Hepatocyte (in vitro differentiated cells): ENCODE measurements around the gene NXPH4. TPM values are rescaled to one million over a fixed set of nuclear protein-coding genes. Genes with fewer than 3 reads are reported as not detected.

Experiments
- DNase-seq: peaks from one replicate; pipeline ENCODE4 v3.0.0-alpha.2; 2016; ENCODE audit warnings: low spot score
- H2AFZ ChIP-seq: fragments of 200-600 bp; sonication (generic); 2 replicates; pipeline ENCODE4 v1.6.0; 2016; ENCODE audit warnings: antibody characterized with exemption, mild to moderate bottlenecking
- H3K27ac ChIP-seq: fragments of 200-600 bp; sonication (generic); 2 replicates; pipeline ENCODE4 v1.5.1; 2016; ENCODE audit warnings: mild to moderate bottlenecking
- H3K27me3 ChIP-seq: fragments of 200-600 bp; sonication (generic); 2 replicates; pipeline ENCODE4 v1.6.1; 2016
- H3K36me3 ChIP-seq: fragments of 200-600 bp; sonication (generic); replicated peaks from 2 replicates; pipeline ENCODE4 v1.5.1; 2016; ENCODE audit warnings: low read depth; ENCODE audit not compliant: insufficient read depth
- H3K4me1 ChIP-seq: fragments of 200-600 bp; sonication (generic); 2 replicates; pipeline ENCODE4 v1.5.1; 2016; ENCODE audit warnings: mild to moderate bottlenecking, moderate library complexity; ENCODE audit not compliant: insufficient read depth
- H3K4me2 ChIP-seq: fragments of 200-600 bp; sonication (generic); 2 replicates; pipeline ENCODE4 v1.6.0; 2016
- H3K4me3 ChIP-seq: fragments of 200-600 bp; sonication (generic); 2 replicates; pipeline ENCODE4 v1.5.1; 2016; ENCODE audit warnings: mild to moderate bottlenecking
- H3K79me2 ChIP-seq: fragments of 200-600 bp; sonication (generic); 2 replicates; pipeline ENCODE4 v1.6.0; 2017; ENCODE audit warnings: mild to moderate bottlenecking
- H3K9me2 ChIP-seq: fragments of 200-600 bp; sonication (generic); replicated peaks from 2 replicates; pipeline ENCODE4 v1.6.0; 2017; ENCODE audit warnings: mild to moderate bottlenecking; ENCODE audit not compliant: insufficient read depth
- H3K9me3 ChIP-seq: fragments of 200-600 bp; sonication (generic); 2 replicates; pipeline ENCODE4 v1.5.1; 2016; ENCODE audit warnings: low read depth, mild to moderate bottlenecking
- H4K20me1 ChIP-seq: fragments of 200-600 bp; sonication (generic); 2 replicates; pipeline ENCODE4 v1.6.0; 2016; ENCODE audit warnings: mild to moderate bottlenecking; ENCODE audit not compliant: insufficient read depth, poor library complexity, severe bottlenecking
- EZH2 ChIP-seq: fragments of 200-600 bp; sonication (generic); IDR thresholded peaks from 2 replicates; pipeline ENCODE4 v1.6.1; 2016; ENCODE audit warnings: antibody characterized with exemption, mild to moderate bottlenecking, borderline replicate concordance
- EZH2phosphoT487 ChIP-seq: fragments of 200-600 bp; sonication (generic); IDR thresholded peaks from one replicate; pipeline ENCODE4 v1.6.1; 2018; ENCODE audit warnings: antibody characterized with exemption, mild to moderate bottlenecking, low read depth, moderate library complexity; ENCODE audit not compliant: unreplicated experiment, severe bottlenecking
- WGBS: methylation state at CpG from one replicate; pipeline ENCODE4 v1.1.6; 2016; ENCODE audit warnings: low lambda C conversion rate; ENCODE audit errors: missing lambda C conversion rate; 5-methylcytosine and 5-hydroxymethylcytosine counted together
- polyA plus RNA-seq: library from polyadenylated mRNA; unstranded; fragments of >200 nt; fragmentation: Nextera tagmentation; extraction: Ambion mirVana; gene quantifications from 2 replicates; pipeline ENCODE4 v1.2.1, GENCODE V29; 2016
- total RNA-seq: library from RNA; depleted of rRNA; stranded (reverse); fragments of >200 nt; gene quantifications from 2 replicates; pipeline ENCODE4 v1.2.3, GENCODE V29; 2014
- TF ChIP-seq, protein P1 (sequence below): fragments of 200-600 bp; sonication (generic); IDR thresholded peaks from 2 replicates; pipeline ENCODE4 v1.5.1; 2016; ENCODE audit warnings: antibody characterized with exemption, mild to moderate bottlenecking; ENCODE audit not compliant: poor library complexity

The NXPH4 gene
- total RNA-seq = 0.52 and 1.1 TPM in 2 replicates
- polyA plus RNA-seq = 2.7 and 3.3 TPM in 2 replicates

GRCh38 chr12:57216014-57216911, at the start of gene NXPH4:
TSS of gene NXPH4 (plus strand) at chr12:57216794. CDS start at chr12:57216970, 176 bp downstream.
- Histone ChIP-seq H3K4me1 (peaks cover 41% of the 10 kb centered on the region), H3K4me2 (peak within 1 kb of the TSS; percentile 99), H3K36me3 (no peaks in the 10 kb centered on the region), H2AFZ (no peak within 1 kb of the TSS), H3K9me2 (no peaks in the 10 kb centered on the region), H3K27ac (no peak within 1 kb of the TSS), H3K9me3 (no peaks in the 10 kb centered on the region), H3K79me2 (no peaks in the 10 kb centered on the region), H3K27me3 (peaks cover 64% of the 10 kb centered on the region), H3K4me3 (peak within 1 kb of the TSS; percentile 27), H4K20me1 (no peaks in the 10 kb centered on the region)
- TF ChIP-seq EZH2phosphoT487 (no peak), EZH2 (no peak)
- TF ChIP-seq, protein P1, sequence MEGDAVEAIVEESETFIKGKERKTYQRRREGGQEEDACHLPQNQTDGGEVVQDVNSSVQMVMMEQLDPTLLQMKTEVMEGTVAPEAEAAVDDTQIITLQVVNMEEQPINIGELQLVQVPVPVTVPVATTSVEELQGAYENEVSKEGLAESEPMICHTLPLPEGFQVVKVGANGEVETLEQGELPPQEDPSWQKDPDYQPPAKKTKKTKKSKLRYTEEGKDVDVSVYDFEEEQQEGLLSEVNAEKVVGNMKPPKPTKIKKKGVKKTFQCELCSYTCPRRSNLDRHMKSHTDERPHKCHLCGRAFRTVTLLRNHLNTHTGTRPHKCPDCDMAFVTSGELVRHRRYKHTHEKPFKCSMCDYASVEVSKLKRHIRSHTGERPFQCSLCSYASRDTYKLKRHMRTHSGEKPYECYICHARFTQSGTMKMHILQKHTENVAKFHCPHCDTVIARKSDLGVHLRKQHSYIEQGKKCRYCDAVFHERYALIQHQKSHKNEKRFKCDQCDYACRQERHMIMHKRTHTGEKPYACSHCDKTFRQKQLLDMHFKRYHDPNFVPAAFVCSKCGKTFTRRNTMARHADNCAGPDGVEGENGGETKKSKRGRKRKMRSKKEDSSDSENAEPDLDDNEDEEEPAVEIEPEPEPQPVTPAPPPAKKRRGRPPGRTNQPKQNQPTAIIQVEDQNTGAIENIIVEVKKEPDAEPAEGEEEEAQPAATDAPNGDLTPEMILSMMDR = no peak
- DNase-seq = peak; percentile 57
- WGBS = 4% methylated on average over 16 of the region's 102 CpGs

GRCh38 chr12:57166971-57167371, 49.6 kb upstream of the NXPH4 start:
- no peak overlapping the region for H3K4me2 ChIP-seq
- WGBS = 82% methylated on average over 10 of the region's 10 CpGs
- no peaks in the 10 kb centered on the region for H3K27me3 ChIP-seq
- no peaks in the 10 kb centered on the region for H3K79me2 ChIP-seq
- no peaks in the 10 kb centered on the region for H3K4me1 ChIP-seq
- TF ChIP-seq, protein P1 = no peak
- TF ChIP-seq EZH2 (no peak), EZH2phosphoT487 (no peak)
- peaks cover 7% of the 10 kb centered on the region for H3K36me3 ChIP-seq
- H3K4me3 ChIP-seq = no peak overlapping the region
- H2AFZ ChIP-seq = no peak overlapping the region
- H3K9me2 ChIP-seq = no peaks in the 10 kb centered on the region
- no peak for DNase-seq
- peaks cover 2% of the 10 kb centered on the region for H4K20me1 ChIP-seq
- no peak overlapping the region for H3K27ac ChIP-seq
- H3K9me3 ChIP-seq = no peaks in the 10 kb centered on the region

GRCh38 chr12:57168058-57168457, 48.5 kb upstream of the NXPH4 start:
- TF ChIP-seq EZH2 (no peak), EZH2phosphoT487 (no peak)
- TF ChIP-seq, protein P1 = no peak
- 96% methylated on average over 10 of the region's 10 CpGs for WGBS
- no peak overlapping the region for H3K4me2 ChIP-seq

More at GRCh38 chr12:57168058-57168457, 48.5 kb upstream of the NXPH4 start:
- H2AFZ ChIP-seq = no peak overlapping the region
- peaks cover 7% of the 10 kb centered on the region for H3K36me3 ChIP-seq
- no peaks in the 10 kb centered on the region for H3K9me2 ChIP-seq
- H3K79me2 ChIP-seq = no peaks in the 10 kb centered on the region
- DNase-seq = no peak
- H3K27ac ChIP-seq = no peak overlapping the region
- no peak overlapping the region for H3K4me3 ChIP-seq
- H3K27me3 ChIP-seq = no peaks in the 10 kb centered on the region
- no peaks in the 10 kb centered on the region for H3K9me3 ChIP-seq
- no peaks in the 10 kb centered on the region for H3K4me1 ChIP-seq
- H4K20me1 ChIP-seq = peaks cover 2% of the 10 kb centered on the region
